K562 (cell line): ENCODE results near the gene SLC1A2. TPM values are rescaled to one million over a fixed set of nuclear protein-coding genes. Genes with fewer than 3 reads are reported as not detected.

Experiments
- ATAC-seq: fragments of 200-7000 bp; cut with Tn5 transposase; 3 replicates; pipeline ENCODE4 v1.9.1; 2020; ENCODE audit warnings: moderate library complexity
- BruUV-seq: library from RNA; stranded (reverse); fragments of 400-500 nt; replicated peaks from 2 replicates; lab custom pipeline; 2021; lab: Mats Ljungman, UMichigan
- CTCF ChIA-PET: fragments of 300-600 bp; formaldehyde crosslinking; extraction: SDS; loops from one replicate; lab custom pipeline; 2021; ENCODE audit warnings: low intra/inter-chr PET ratio; lab: Yijun Ruan, JAX
- POLR2A ChIA-PET: fragments of 300-600, 350-650 bp; sonication (Branson Sonifier 250); formaldehyde crosslinking; extraction: SDS; loops from one replicate; lab custom pipeline; 2021; ENCODE audit warnings: antibody characterized with exemption, inconsistent platforms; lab: Yijun Ruan, JAX
- DNase-seq, 4 experiments: peaks; one replicate each; pipeline versions ENCODE4 v3.0.0 to v3.0.0-alpha.2; 2011 to 2018; ENCODE audit warnings: low spot score in 3 of 4, mixed read lengths in 3 of 4; ENCODE audit errors: extremely low read depth in 1 of 4
- FAIRE-seq: peaks from 2 replicates; lab custom pipeline; 2011; peaks lifted over from hg19 to GRCh38; lab: Jason Lieb, UNC
- H2AFZ ChIP-seq: 2 replicates; pipeline ENCODE4 v1.6.0; 2011; ENCODE audit warnings: low read depth, low read length, control low read depth, inconsistent platforms
- H3K27ac ChIP-seq: fragments of 200-600 bp; 3 replicates; pipeline ENCODE4 v1.8.0; 2011; ENCODE audit warnings: low read depth, mild to moderate bottlenecking, control low read depth, inconsistent platforms, low read length, moderate library complexity, mixed read lengths; ENCODE audit errors: extremely low read depth
- H3K27me3 ChIP-seq, 2 experiments: fragments of 300-600 bp in 1 of 2; 2 replicates in 1 of 2; 3 replicates in 1 of 2; pipeline versions ENCODE4 v1.6.0 to v1.8.0; 2011; ENCODE audit warnings: inconsistent platforms in 2 of 2, low read length in 2 of 2, mild to moderate bottlenecking in 1 of 2, mixed read lengths in 1 of 2, moderate library complexity in 1 of 2; ENCODE audit not compliant: control insufficient read depth in 2 of 2, insufficient read depth in 2 of 2
- H3K36me3 ChIP-seq: fragments of 300-600 bp; 3 replicates; pipeline ENCODE4 v1.8.0; 2011; ENCODE audit warnings: mild to moderate bottlenecking, low read length, inconsistent platforms; ENCODE audit not compliant: control insufficient read depth, insufficient read depth
- H3K4me1 ChIP-seq, 2 experiments: fragments of 200-600 bp in 1 of 2; replicated peaks in 1 of 2; 2 replicates in 1 of 2; 3 replicates in 1 of 2; pipeline versions ENCODE4 v1.5.1 to v1.8.0; 2011; ENCODE audit warnings: inconsistent platforms in 2 of 2, low read length in 2 of 2, mild to moderate bottlenecking in 1 of 2, mixed read lengths in 1 of 2, moderate library complexity in 1 of 2; ENCODE audit not compliant: control insufficient read depth in 2 of 2, insufficient read depth in 2 of 2
- H3K4me2 ChIP-seq: 2 replicates; pipeline ENCODE4 v1.6.1; 2011; ENCODE audit warnings: low read length, control low read depth, inconsistent platforms, mixed read lengths; ENCODE audit not compliant: insufficient read depth
- H3K4me3 ChIP-seq: fragments of 200-600 bp; sonication (generic), shearing (Covaris generic); 2 replicates; pipeline ENCODE4 v1.5.1; 2016; ENCODE audit warnings: control low read depth, inconsistent platforms
- H3K79me2 ChIP-seq: fragments of 200-600 bp; 3 replicates; pipeline ENCODE4 v1.8.0; 2011; ENCODE audit warnings: low read length, inconsistent platforms; ENCODE audit not compliant: control insufficient read depth, insufficient read depth
- H3K9ac ChIP-seq, 2 experiments: 2 replicates each; pipeline versions ENCODE4 v1.6.0 to v1.6.1; 2011; ENCODE audit warnings: low read depth in 2 of 2, low read length in 2 of 2, control low read depth in 1 of 2, inconsistent platforms in 1 of 2, mild to moderate bottlenecking in 1 of 2, mixed read lengths in 1 of 2; ENCODE audit not compliant: insufficient read depth in 1 of 2
- H3K9me1 ChIP-seq: one replicate; pipeline ENCODE4 v1.6.0; 2011; ENCODE audit warnings: inconsistent platforms, mild to moderate bottlenecking, low read length, moderate library complexity; ENCODE audit not compliant: control insufficient read depth, insufficient read depth
- H3K9me3 ChIP-seq: replicated peaks from 2 replicates; pipeline ENCODE4 v1.5.1; 2011; ENCODE audit warnings: low read depth, low read length, inconsistent platforms; ENCODE audit not compliant: control insufficient read depth, insufficient read depth
- H4K20me1 ChIP-seq: replicated peaks from 2 replicates; pipeline ENCODE4 v1.6.1; 2011; ENCODE audit warnings: low read length, inconsistent platforms, mixed read lengths; ENCODE audit not compliant: control insufficient read depth, insufficient read depth
- CTBP1 ChIP-seq: fragments of 450-650 bp; IDR thresholded peaks from 2 replicates; pipeline ENCODE4 v1.6.1; 2016; ENCODE audit warnings: borderline replicate concordance
- ELF2 ChIP-seq: fragments of 250-450 bp; sonication (Bioruptor Pico); IDR thresholded peaks from 2 replicates; pipeline ENCODE4 v1.5.0; 2021; ENCODE audit warnings: mild to moderate bottlenecking
- HDGF ChIP-seq: fragments of 450-650 bp; IDR thresholded peaks from 2 replicates; pipeline ENCODE4 v1.6.1; 2016
- ILF3 ChIP-seq: fragments of 450-650 bp; IDR thresholded peaks from 2 replicates; pipeline ENCODE4 v1.6.1; 2018; ENCODE audit warnings: antibody characterized with exemption, mild to moderate bottlenecking, moderate library complexity, borderline replicate concordance
- WGBS: fragments of 100-300 bp; shearing (Covaris generic); methylation state at CpG from one replicate; pipeline ENCODE4 v1.1.6; 2016; ENCODE audit warnings: low coverage, mixed read lengths; ENCODE audit not compliant: insufficient coverage; ENCODE audit errors: missing lambda C conversion rate; 5-methylcytosine and 5-hydroxymethylcytosine counted together
- in situ Hi-C: fragments of 300-500 bp; cut with MboI; formaldehyde crosslinking; loops from 4 replicates; pipeline ENCODE4 v1.15.0; 2018; ENCODE audit warnings: inconsistent platforms, mixed read lengths
- intact Hi-C: fragments of 100-400 bp; cut with micrococcal nuclease; formaldehyde crosslinking; loops from 2 replicates; pipeline ENCODE4 v1.14.2; 2022
- polyA plus RNA-seq, 8 experiments: library from polyadenylated mRNA; depleted of rRNA in 4 of 8; stranded (reverse) in 5 of 8; unstranded in 3 of 8; fragments of >200 nt; fragmentation: Nextera tagmentation in 2 of 8; fragmentation: Illumina TruSeq in 1 of 8; extraction: Ambion mirVana in 2 of 8; extraction: Trizol in 1 of 8; gene quantifications; 2 replicates each; pipeline versions ENCODE4 v1.2.1 to v1.2.3, GENCODE V29; 2011 to 2014; ENCODE audit warnings: inconsistent platforms in 1 of 8, missing spikeins in 1 of 8
- total RNA-seq, 7 experiments: library from RNA; depleted of rRNA in 6 of 7; stranded (reverse); fragments of >200 nt in 6 of 7; fragmentation: Illumina TruSeq in 2 of 7; extraction: Trizol in 2 of 7; gene quantifications; 2 replicates each; pipeline versions ENCODE4 v1.2.1 to v1.2.3, GENCODE V29; 2011 to 2021; ENCODE audit warnings: low replicate concordance in 1 of 7
- TF ChIP-seq, protein P1 (sequence below): sonication (generic); IDR thresholded peaks from 2 replicates; pipeline ENCODE4 v1.6.1; 2016

SLC1A2 gene
- total and polyA plus RNA-seq, 9 of the 15 experiments (the other 6 are each of a cell fraction or from before 2014, with no cell fraction given) = 0.03 to 0.07 (median 0.04) TPM; not detected in 5

DNA sequence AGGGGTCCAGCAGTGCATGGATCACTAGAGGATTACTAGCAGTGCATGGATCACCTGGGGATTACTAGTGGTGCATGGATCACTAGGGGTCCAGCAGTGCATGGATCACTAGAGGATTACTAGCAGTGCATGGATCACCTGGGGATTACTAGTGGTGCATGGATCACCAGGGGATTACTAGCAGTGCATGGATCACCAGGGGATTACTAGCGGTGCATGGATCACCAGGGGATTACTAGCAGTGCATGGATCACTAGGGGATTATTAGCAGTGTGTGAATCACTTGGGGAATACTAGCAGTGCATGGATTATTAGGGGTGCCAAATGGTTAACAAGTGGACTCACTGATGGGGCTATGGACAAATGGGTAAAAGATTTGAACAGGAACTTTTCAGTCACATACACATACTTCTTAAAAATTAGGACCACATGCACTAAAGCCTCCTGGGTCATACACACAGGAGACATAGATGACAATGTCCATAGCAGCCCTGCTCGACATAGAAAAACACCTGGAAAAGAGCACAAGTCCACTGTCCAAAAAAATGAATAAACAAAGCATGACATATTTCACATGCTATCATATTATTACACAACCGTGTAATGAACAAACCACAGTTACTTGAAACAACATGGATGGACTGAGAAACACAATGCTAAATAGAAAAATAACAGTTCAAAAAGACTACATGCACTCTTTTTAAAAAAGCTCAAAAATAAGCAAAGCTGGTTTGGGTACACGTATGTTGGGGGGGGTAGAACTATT lies 170.6 kb downstream of the SLC1A2 start:
- DNase-seq (no peak), ATAC-seq (no peak), FAIRE-seq (no peak)
- CTCF ChIA-PET = no interaction called here
- H3K4me2 ChIP-seq = no peak overlapping the region
- H3K27ac ChIP-seq = no peak overlapping the region
- no peak overlapping the region for H3K9ac ChIP-seq
- H3K27me3 ChIP-seq = no peaks in the 10 kb centered on the region
- no TSS peak for BruUV-seq
- H2AFZ ChIP-seq = no peak overlapping the region
- 0% methylated on average over 4 of the region's 4 CpGs for WGBS
- in situ Hi-C loops (loop anchor here (25.0 kb wide), 1 partner anchor 311 kb away; no protein-coding TSS in a partner anchor), intact Hi-C loops (no loop called here)
- no peaks in the 10 kb centered on the region for H4K20me1 ChIP-seq
- H3K9me1 ChIP-seq = no peaks in the 10 kb centered on the region
- no peaks in the 10 kb centered on the region for H3K79me2 ChIP-seq
- H3K4me1 ChIP-seq = no peaks in the 10 kb centered on the region
- H3K9me3 ChIP-seq = 0 out of 2 replicates have a peak, but pooled peaks cover 2% of the 10 kb centered on the region
- POLR2A ChIA-PET = no interaction called here
- H3K36me3 ChIP-seq = no peaks in the 10 kb centered on the region
- TF ChIP-seq ILF3 (no peak), ELF2 (CRISPR knock-in tag) (no peak), CTBP1 (no peak), HDGF (no peak)
- TF ChIP-seq, protein P1, sequence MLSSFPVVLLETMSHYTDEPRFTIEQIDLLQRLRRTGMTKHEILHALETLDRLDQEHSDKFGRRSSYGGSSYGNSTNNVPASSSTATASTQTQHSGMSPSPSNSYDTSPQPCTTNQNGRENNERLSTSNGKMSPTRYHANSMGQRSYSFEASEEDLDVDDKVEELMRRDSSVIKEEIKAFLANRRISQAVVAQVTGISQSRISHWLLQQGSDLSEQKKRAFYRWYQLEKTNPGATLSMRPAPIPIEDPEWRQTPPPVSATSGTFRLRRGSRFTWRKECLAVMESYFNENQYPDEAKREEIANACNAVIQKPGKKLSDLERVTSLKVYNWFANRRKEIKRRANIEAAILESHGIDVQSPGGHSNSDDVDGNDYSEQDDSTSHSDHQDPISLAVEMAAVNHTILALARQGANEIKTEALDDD = peak; percentile 98
- H3K4me3 ChIP-seq = no peak overlapping the region
